Neural cell (in vitro differentiated cells): Measurements from ENCODE around the gene FAM117B. TPM values are rescaled to one million over a fixed set of nuclear protein-coding genes. Genes with fewer than 3 reads are reported as not detected.

Source experiments
- H2AFZ ChIP-seq: fragments of 200-600, 300-800 bp; sonication (generic), shearing (Covaris generic); 2 replicates; pipeline ENCODE4 v1.6.0; 2014; ENCODE audit warnings: low read depth, mild to moderate bottlenecking, antibody characterized with exemption, low read length, moderate library complexity
- H3F3A ChIP-seq: fragments of 200-600 bp; shearing (Covaris generic); 2 replicates; pipeline ENCODE4 v1.6.1; 2016; ENCODE audit warnings: mild to moderate bottlenecking, moderate library complexity, mixed read lengths, antibody characterized with exemption, low read length; ENCODE audit not compliant: insufficient read depth, poor library complexity, severe bottlenecking
- H3K27ac ChIP-seq: fragments of 200-600, 300-800 bp; sonication (generic), shearing (Covaris generic); 2 replicates; pipeline ENCODE4 v1.5.1; 2014; ENCODE audit warnings: mild to moderate bottlenecking, low read length, moderate library complexity
- H3K27me3 ChIP-seq: fragments of 300-800, 200-600 bp; sonication (generic), shearing (Covaris generic); 2 replicates; pipeline ENCODE4 v1.6.0; 2014; ENCODE audit warnings: mild to moderate bottlenecking, low read depth, low read length, moderate library complexity; ENCODE audit not compliant: insufficient read depth
- H3K36me3 ChIP-seq: fragments of 300-800, 200-600 bp; sonication (generic), shearing (Covaris generic); 2 replicates; pipeline ENCODE4 v1.5.1; 2014; ENCODE audit warnings: mild to moderate bottlenecking, antibody characterized with exemption, low read length, moderate library complexity; ENCODE audit not compliant: insufficient read depth
- H3K4me2 ChIP-seq: fragments of 300-800, 200-600 bp; sonication (generic), shearing (Covaris generic); 2 replicates; pipeline ENCODE4 v1.6.0; 2014; ENCODE audit warnings: mild to moderate bottlenecking, low read length
- H3K4me3 ChIP-seq: fragments of 300-800, 200-600 bp; sonication (generic), shearing (Covaris generic); 2 replicates; pipeline ENCODE4 v1.5.1; 2014; ENCODE audit warnings: mild to moderate bottlenecking, low read length, moderate library complexity
- H3K79me2 ChIP-seq: fragments of 200-600 bp; shearing (Covaris generic); replicated peaks from 2 replicates; pipeline ENCODE4 v1.6.0; 2014; ENCODE audit warnings: mild to moderate bottlenecking, low read length, moderate library complexity; ENCODE audit not compliant: insufficient read depth
- H3K9ac ChIP-seq: fragments of 300-800, 200-600 bp; sonication (generic), shearing (Covaris generic); 2 replicates; pipeline ENCODE4 v1.6.1; 2016; ENCODE audit warnings: mild to moderate bottlenecking, low read length, mixed read lengths
- H3K9me2 ChIP-seq: fragments of 200-600 bp; shearing (Covaris generic); 2 replicates; pipeline ENCODE4 v1.6.1; 2016; ENCODE audit warnings: mild to moderate bottlenecking, low read length, mixed read lengths; ENCODE audit not compliant: insufficient read depth
- H3K9me3 ChIP-seq: fragments of 200-600, 300-800 bp; sonication (generic), shearing (Covaris generic); 2 replicates; pipeline ENCODE4 v1.6.1; 2016; ENCODE audit warnings: mild to moderate bottlenecking, mixed run types, low read length, moderate library complexity, mixed read lengths
- H4K20me1 ChIP-seq: fragments of 200-600 bp; shearing (Covaris generic); 2 replicates; pipeline ENCODE4 v1.6.1; 2016; ENCODE audit warnings: mild to moderate bottlenecking, mixed run types; ENCODE audit not compliant: insufficient read depth
- CTCF ChIP-seq: fragments of 450-650 bp; IDR thresholded peaks from 2 replicates; pipeline ENCODE4 v1.5.1; 2014; ENCODE audit warnings: antibody characterized with exemption, mild to moderate bottlenecking, moderate library complexity; ENCODE audit not compliant: poor library complexity, severe bottlenecking
- EP300 ChIP-seq: fragments of 450-650 bp; conservative IDR thresholded peaks from 2 replicates; pipeline ENCODE4 v1.6.1; 2014; ENCODE audit warnings: antibody characterized with exemption, mild to moderate bottlenecking, moderate library complexity; ENCODE audit not compliant: poor library complexity, severe bottlenecking
- EZH2 ChIP-seq: fragments of 200-600, 300-800 bp; shearing (Covaris generic), sonication (generic); IDR thresholded peaks from 2 replicates; pipeline ENCODE4 v1.6.1; 2014; ENCODE audit warnings: antibody characterized with exemption, low read length, borderline replicate concordance, mild to moderate bottlenecking; ENCODE audit not compliant: insufficient read depth, poor library complexity, severe bottlenecking
- MXI1 ChIP-seq: fragments of 450-650 bp; conservative IDR thresholded peaks from 2 replicates; pipeline ENCODE4 v1.6.1; 2014; ENCODE audit warnings: antibody characterized with exemption, mild to moderate bottlenecking; ENCODE audit not compliant: poor library complexity, severe bottlenecking
- POLR2AphosphoS5 ChIP-seq: IDR thresholded peaks from 2 replicates; pipeline ENCODE4 v1.6.1; 2012
- RAD21 ChIP-seq: fragments of 450-650 bp; conservative IDR thresholded peaks from 2 replicates; pipeline ENCODE4 v1.6.1; 2014; ENCODE audit warnings: antibody characterized with exemption, mild to moderate bottlenecking, moderate library complexity
- REST ChIP-seq: IDR thresholded peaks from 2 replicates; pipeline ENCODE4 v1.6.1; 2012; ENCODE audit warnings: borderline replicate concordance
- SMC3 ChIP-seq: fragments of 450-650 bp; conservative IDR thresholded peaks from 2 replicates; pipeline ENCODE4 v1.6.1; 2014; ENCODE audit warnings: antibody characterized with exemption, mild to moderate bottlenecking, moderate library complexity; ENCODE audit not compliant: poor library complexity
- TAF1 ChIP-seq: IDR thresholded peaks from 2 replicates; pipeline ENCODE4 v1.6.1; 2012; ENCODE audit warnings: low read depth
- polyA plus RNA-seq: library from polyadenylated mRNA; depleted of rRNA; stranded (reverse); fragments of >200 nt; gene quantifications from 2 replicates; pipeline ENCODE4 v1.2.3, GENCODE V29; 2014

FAM117B gene
- polyA plus RNA-seq, 1 donor from 2014 or later = 32.9 TPM

- Histone ChIP-seq H3K4me3 (no peak overlapping the region), H3K9me3 (no peaks in the 10 kb centered on the region), H3K4me2 (no peak overlapping the region), H2AFZ (no peak overlapping the region), H3K36me3 (peaks cover 8% of the 10 kb centered on the region), H4K20me1 (no peaks in the 10 kb centered on the region), H3K9me2 (no peaks in the 10 kb centered on the region), H3K27ac (no peak overlapping the region), H3F3A (no peaks in the 10 kb centered on the region), H3K79me2 (no peaks in the 10 kb centered on the region), H3K27me3 (no peaks in the 10 kb centered on the region), H3K9ac (no peak overlapping the region)
- TF ChIP-seq CTCF (no peak), TAF1 (no peak), POLR2AphosphoS5 (no peak), SMC3 (no peak), MXI1 (no peak), REST (no peak), EP300 (no peak), EZH2 (no peak), RAD21 (no peak)
Measured at GRCh38 chr2:202815548-202816360, 181.0 kb downstream of the FAM117B start.

- Histone ChIP-seq H4K20me1 (no peaks in the 10 kb centered on the region), H3K9me3 (no peaks in the 10 kb centered on the region), H3K27me3 (no peaks in the 10 kb centered on the region), H3K4me3 (no peak overlapping the region), H3F3A (no peaks in the 10 kb centered on the region), H3K9me2 (no peaks in the 10 kb centered on the region), H3K36me3 (peaks cover 8% of the 10 kb centered on the region), H2AFZ (no peak overlapping the region), H3K9ac (no peak overlapping the region), H3K79me2 (no peaks in the 10 kb centered on the region), H3K27ac (no peak overlapping the region), H3K4me2 (no peak overlapping the region)
- no peak for TF ChIP-seq TAF1
- no peak for TF ChIP-seq MXI1
- no peak for TF ChIP-seq SMC3
- no peak for TF ChIP-seq REST
- no peak for TF ChIP-seq CTCF
- TF ChIP-seq EZH2 = no peak
- no peak for TF ChIP-seq POLR2AphosphoS5
- TF ChIP-seq RAD21 = no peak
- TF ChIP-seq EP300 = no peak
Measured at GRCh38 chr2:202817771-202818170, 183.0 kb downstream of the FAM117B start.
